GM04504 (cell line): Measurements from ENCODE around the gene DYSF.

Experiments
- DNase-seq: peaks from one replicate; pipeline ENCODE4 v3.0.0-alpha.2; 2012; ENCODE audit warnings: low read depth

Gene DYSF

GRCh38 chr2:71615767-71616730, 162.7 kb downstream of the DYSF start:
- no peak for DNase-seq

- no peak for DNase-seq
Measured at GRCh38 chr2:71617266-71617665, 163.9 kb downstream of the DYSF start.

GRCh38 chr2:71618327-71619113, 165.2 kb downstream of the DYSF start:
- DNase-seq: no peak

GRCh38 chr2:71619230-71619741, 165.9 kb downstream of the DYSF start:
- no peak for DNase-seq

- no peak for DNase-seq
Measured at GRCh38 chr2:71620116-71620515, 166.8 kb downstream of the DYSF start.

- DNase-seq: no peak
Measured at GRCh38 chr2:71620851-71621251, 167.5 kb downstream of the DYSF start.

- no peak for DNase-seq
Measured at GRCh38 chr2:71629273-71629672, 175.9 kb downstream of the DYSF start.

GRCh38 chr2:71629771-71630453, 176.6 kb downstream of the DYSF start:
- no peak for DNase-seq

GRCh38 chr2:71630454-71631328, 177.3 kb downstream of the DYSF start:
- DNase-seq: no peak

GRCh38 chr2:71631411-71631931, 178.1 kb downstream of the DYSF start:
- peak; percentile 32 for DNase-seq

- DNase-seq: no peak
Measured at GRCh38 chr2:71633086-71633485, 179.7 kb downstream of the DYSF start.

GRCh38 chr2:71634567-71634966, 181.2 kb downstream of the DYSF start:
- DNase-seq: no peak

- DNase-seq: no peak
Measured at GRCh38 chr2:71635798-71636197, 182.4 kb downstream of the DYSF start.

GRCh38 chr2:71637168-71637567, 183.8 kb downstream of the DYSF start:
- DNase-seq: no peak

GRCh38 chr2:71637736-71638135, 184.4 kb downstream of the DYSF start:
- DNase-seq: no peak

GRCh38 chr2:71639735-71640134, 186.4 kb downstream of the DYSF start:
- DNase-seq: no peak

GRCh38 chr2:71640489-71640888, 187.1 kb downstream of the DYSF start:
- no peak for DNase-seq

GRCh38 chr2:71643674-71644357, 190.5 kb downstream of the DYSF start:
- DNase-seq: no peak

GRCh38 chr2:71646028-71646427, 192.7 kb downstream of the DYSF start:
- DNase-seq: peak; percentile 45

- no peak for DNase-seq
Measured at GRCh38 chr2:71647356-71647755, 194.0 kb downstream of the DYSF start.
